Measurements from ENCODE around the gene OR2AJ1.

The OR2AJ1 gene

GRCh38 chr1:247961791-247962190, 37.1 kb downstream of the OR2AJ1 start:
- Histone ChIP-seq H3K9me2 (ENCODE audit: low read depth, low read length) (no peaks in the 10 kb centered on the region), H3K36me3 (ENCODE audit: insufficient read depth, low read length) (no peaks in the 10 kb centered on the region), H3K9ac (ENCODE audit: low read length) (no peak overlapping the region), H3K4me1 (ENCODE audit: insufficient read depth, low read length, severe bottlenecking) (no peaks in the 10 kb centered on the region), H3K27ac (ENCODE audit: low read depth, low read length, poor library complexity, severe bottlenecking) (no peak overlapping the region), H4K20me1 (ENCODE audit: insufficient read depth, low read length) (no peaks in the 10 kb centered on the region), H3K27me3 (ENCODE audit: insufficient read depth, low read length) (no peaks in the 10 kb centered on the region), H2AFZ (ENCODE audit: low read length) (no peak overlapping the region), H3K4me3 (ENCODE audit: low read depth, low read length, poor library complexity, severe bottlenecking) (no peak overlapping the region), H3K4me2 (ENCODE audit: low read length) (no peak overlapping the region), H3K79me2 (ENCODE audit: insufficient read depth, low read length) (no peaks in the 10 kb centered on the region), H3K9me3 (ENCODE audit: low read length) (no peaks in the 10 kb centered on the region), H3F3A (ENCODE audit: insufficient read depth, low read length) (no peaks in the 10 kb centered on the region)
- TF ChIP-seq, protein P1, sequence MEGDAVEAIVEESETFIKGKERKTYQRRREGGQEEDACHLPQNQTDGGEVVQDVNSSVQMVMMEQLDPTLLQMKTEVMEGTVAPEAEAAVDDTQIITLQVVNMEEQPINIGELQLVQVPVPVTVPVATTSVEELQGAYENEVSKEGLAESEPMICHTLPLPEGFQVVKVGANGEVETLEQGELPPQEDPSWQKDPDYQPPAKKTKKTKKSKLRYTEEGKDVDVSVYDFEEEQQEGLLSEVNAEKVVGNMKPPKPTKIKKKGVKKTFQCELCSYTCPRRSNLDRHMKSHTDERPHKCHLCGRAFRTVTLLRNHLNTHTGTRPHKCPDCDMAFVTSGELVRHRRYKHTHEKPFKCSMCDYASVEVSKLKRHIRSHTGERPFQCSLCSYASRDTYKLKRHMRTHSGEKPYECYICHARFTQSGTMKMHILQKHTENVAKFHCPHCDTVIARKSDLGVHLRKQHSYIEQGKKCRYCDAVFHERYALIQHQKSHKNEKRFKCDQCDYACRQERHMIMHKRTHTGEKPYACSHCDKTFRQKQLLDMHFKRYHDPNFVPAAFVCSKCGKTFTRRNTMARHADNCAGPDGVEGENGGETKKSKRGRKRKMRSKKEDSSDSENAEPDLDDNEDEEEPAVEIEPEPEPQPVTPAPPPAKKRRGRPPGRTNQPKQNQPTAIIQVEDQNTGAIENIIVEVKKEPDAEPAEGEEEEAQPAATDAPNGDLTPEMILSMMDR (IDR thresholded peaks at IDR 0.05; ENCODE audit: low read length) = no peak
- TF ChIP-seq EZH2 (IDR thresholded peaks at IDR 0.05; ENCODE audit: borderline replicate concordance, low read length) = no peak

DNA sequence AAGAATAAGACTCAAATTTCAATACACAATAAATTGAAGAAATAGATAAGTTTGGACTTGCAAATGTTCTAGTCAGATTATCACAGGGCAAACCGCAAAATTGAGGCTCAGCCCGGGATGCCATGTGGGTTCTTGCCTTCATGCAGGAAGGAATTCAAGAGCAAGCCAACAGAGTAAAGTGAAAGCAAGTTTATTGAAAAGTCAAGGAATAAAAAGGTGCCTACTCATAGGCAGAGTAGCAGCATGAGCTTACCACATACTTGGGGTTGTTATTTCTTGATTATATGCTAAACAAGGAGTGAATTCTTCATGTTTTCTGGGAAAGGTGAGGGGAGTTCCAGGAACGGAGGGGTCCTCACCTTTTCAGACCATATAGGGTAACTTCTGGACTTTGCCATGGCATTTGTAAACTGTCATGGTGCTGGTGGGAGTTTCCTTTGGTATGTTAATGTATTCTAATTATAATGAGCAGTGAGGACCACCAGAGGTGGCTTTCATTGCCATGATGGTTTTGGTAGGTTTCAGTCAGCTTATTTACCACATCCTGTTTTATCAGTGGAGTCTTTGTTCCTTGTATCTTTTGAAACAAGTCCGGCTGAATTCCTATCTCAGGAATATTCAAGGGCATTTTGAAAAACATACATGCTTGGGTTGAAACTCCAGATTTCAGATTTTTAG, 38.4 kb downstream of the OR2AJ1 start:
- Histone ChIP-seq H3K9ac (ENCODE audit: low read length) (no peak overlapping the region), H3K4me1 (ENCODE audit: insufficient read depth, low read length, severe bottlenecking) (no peaks in the 10 kb centered on the region), H3K4me3 (ENCODE audit: low read depth, low read length, poor library complexity, severe bottlenecking) (no peak overlapping the region), H3K4me2 (ENCODE audit: low read length) (no peak overlapping the region), H2AFZ (ENCODE audit: low read length) (no peak overlapping the region), H3K27ac (ENCODE audit: low read depth, low read length, poor library complexity, severe bottlenecking) (no peak overlapping the region), H3F3A (ENCODE audit: insufficient read depth, low read length) (no peaks in the 10 kb centered on the region), H3K79me2 (ENCODE audit: insufficient read depth, low read length) (no peaks in the 10 kb centered on the region), H3K36me3 (ENCODE audit: insufficient read depth, low read length) (no peaks in the 10 kb centered on the region), H3K27me3 (ENCODE audit: insufficient read depth, low read length) (no peaks in the 10 kb centered on the region), H3K9me2 (ENCODE audit: low read depth, low read length) (no peaks in the 10 kb centered on the region), H3K9me3 (ENCODE audit: low read length) (no peaks in the 10 kb centered on the region), H4K20me1 (ENCODE audit: insufficient read depth, low read length) (no peaks in the 10 kb centered on the region)
- no peak for TF ChIP-seq EZH2 (IDR thresholded peaks at IDR 0.05; ENCODE audit: borderline replicate concordance, low read length)
- TF ChIP-seq, protein P1 (IDR thresholded peaks at IDR 0.05; ENCODE audit: low read length) = no peak

GRCh38 chr1:247964933-247965332, 40.2 kb downstream of the OR2AJ1 start, which contains the start of gene OR2AK2:
TSS of gene OR2AK2 (plus strand) at chr1:247965233. CDS start at chr1:247965377, 144 bp downstream.
- no peaks in the 10 kb centered on the region for H3K36me3 ChIP-seq (ENCODE audit: insufficient read depth, low read length)
- H3K27me3 ChIP-seq (ENCODE audit: insufficient read depth, low read length) = no peaks in the 10 kb centered on the region
- no peaks in the 10 kb centered on the region for H3K9me2 ChIP-seq (ENCODE audit: low read depth, low read length)
- no peak within 1 kb of the TSS for H2AFZ ChIP-seq (ENCODE audit: low read length)
- no peak within 1 kb of the TSS for H3K4me2 ChIP-seq (ENCODE audit: low read length)
- H3K9me3 ChIP-seq (ENCODE audit: low read length) = no peaks in the 10 kb centered on the region
- H3K27ac ChIP-seq (ENCODE audit: low read depth, low read length, poor library complexity, severe bottlenecking) = no peak within 1 kb of the TSS
- no peaks in the 10 kb centered on the region for H3K79me2 ChIP-seq (ENCODE audit: insufficient read depth, low read length)
- H3F3A ChIP-seq (ENCODE audit: insufficient read depth, low read length) = no peaks in the 10 kb centered on the region
- H3K4me1 ChIP-seq (ENCODE audit: insufficient read depth, low read length, severe bottlenecking) = no peaks in the 10 kb centered on the region
- TF ChIP-seq, protein P1 (IDR thresholded peaks at IDR 0.05; ENCODE audit: low read length) = no peak
- no peak for TF ChIP-seq EZH2 (IDR thresholded peaks at IDR 0.05; ENCODE audit: borderline replicate concordance, low read length)
- no peaks in the 10 kb centered on the region for H4K20me1 ChIP-seq (ENCODE audit: insufficient read depth, low read length)
- H3K9ac ChIP-seq (ENCODE audit: low read length) = no peak within 1 kb of the TSS
- no peak within 1 kb of the TSS for H3K4me3 ChIP-seq (ENCODE audit: low read depth, low read length, poor library complexity, severe bottlenecking)

All from OCI-LY1 (cell line).